ENCODE results near the gene BOD1L2.

Gene BOD1L2

DNA sequence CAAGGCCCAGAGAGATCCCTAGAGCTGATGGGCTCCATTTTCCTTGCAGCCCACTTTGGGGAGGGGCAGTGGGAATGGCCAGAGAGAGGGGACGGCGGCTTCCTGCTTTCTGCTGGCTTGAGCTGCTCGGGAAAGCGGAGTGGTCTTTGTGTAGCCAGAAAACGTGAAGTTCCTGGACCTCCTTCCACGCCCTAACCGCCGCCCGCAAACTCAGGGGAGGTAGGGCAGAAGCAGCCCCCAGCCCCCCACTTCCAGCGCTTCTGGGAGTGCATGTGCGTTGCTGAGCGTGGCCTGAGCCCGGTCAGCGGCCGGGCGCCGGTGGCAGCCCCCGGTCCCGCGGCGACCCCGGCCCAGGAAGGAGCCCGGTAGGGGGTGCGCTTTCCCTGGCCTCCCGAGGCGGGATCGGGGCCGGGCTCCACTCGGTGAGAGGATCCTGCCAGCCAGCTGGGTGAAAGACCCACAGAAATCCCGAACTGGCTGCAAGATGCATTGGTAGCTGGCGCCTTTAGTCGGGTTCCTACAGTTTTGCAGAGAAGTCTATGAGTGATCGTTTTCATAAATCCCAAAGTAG lies 25.3 kb upstream of the BOD1L2 start:
- TF ChIP-seq, protein P1, sequence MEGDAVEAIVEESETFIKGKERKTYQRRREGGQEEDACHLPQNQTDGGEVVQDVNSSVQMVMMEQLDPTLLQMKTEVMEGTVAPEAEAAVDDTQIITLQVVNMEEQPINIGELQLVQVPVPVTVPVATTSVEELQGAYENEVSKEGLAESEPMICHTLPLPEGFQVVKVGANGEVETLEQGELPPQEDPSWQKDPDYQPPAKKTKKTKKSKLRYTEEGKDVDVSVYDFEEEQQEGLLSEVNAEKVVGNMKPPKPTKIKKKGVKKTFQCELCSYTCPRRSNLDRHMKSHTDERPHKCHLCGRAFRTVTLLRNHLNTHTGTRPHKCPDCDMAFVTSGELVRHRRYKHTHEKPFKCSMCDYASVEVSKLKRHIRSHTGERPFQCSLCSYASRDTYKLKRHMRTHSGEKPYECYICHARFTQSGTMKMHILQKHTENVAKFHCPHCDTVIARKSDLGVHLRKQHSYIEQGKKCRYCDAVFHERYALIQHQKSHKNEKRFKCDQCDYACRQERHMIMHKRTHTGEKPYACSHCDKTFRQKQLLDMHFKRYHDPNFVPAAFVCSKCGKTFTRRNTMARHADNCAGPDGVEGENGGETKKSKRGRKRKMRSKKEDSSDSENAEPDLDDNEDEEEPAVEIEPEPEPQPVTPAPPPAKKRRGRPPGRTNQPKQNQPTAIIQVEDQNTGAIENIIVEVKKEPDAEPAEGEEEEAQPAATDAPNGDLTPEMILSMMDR (IDR thresholded peaks at IDR 0.05; ENCODE audit: insufficient read depth, low read length, missing control alignments) = no peak
- ChIA-PET CTCF (interaction anchor here (1.6 kb wide), 1 partner anchor 14 kb away, joined by 5 read pairs; no protein-coding TSS in a partner anchor), POLR2A (no interaction called here)
- no peak for DNase-seq (ENCODE audit: low read depth, low spot score)
- no peak overlapping the region for H3K4me3 ChIP-seq (ENCODE audit: low read depth, low read length)

DNA sequence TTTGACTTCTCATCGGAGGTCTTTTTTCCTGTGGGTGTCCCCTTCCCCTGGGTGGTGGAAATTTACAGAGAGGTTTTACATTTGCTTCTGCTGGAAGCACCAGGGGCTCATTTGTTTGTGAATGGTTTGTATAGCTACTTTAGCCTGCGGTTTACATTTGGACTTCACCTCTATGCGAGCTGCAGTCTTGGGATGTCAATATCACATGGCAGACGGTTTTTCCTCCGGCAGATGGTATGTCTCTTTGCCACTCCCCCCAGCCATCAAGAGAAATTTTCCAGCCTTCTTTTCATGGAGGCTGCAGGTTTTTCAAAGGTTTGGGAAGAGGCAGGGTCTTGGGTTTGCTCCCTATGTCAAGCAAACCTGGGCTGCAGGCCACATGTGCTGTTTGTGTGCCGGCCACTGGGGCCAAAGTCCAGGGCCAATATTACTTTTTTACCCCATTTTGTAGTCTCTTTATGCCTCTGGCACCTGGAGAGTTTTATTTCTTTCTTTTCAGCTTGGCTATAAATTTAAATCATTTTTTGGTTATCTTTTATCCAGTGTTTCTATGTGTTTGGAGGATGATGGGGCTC lies 23.9 kb upstream of the BOD1L2 start:
- CTCF ChIA-PET = no interaction called here
- TF ChIP-seq, protein P1 (IDR thresholded peaks at IDR 0.05; ENCODE audit: insufficient read depth, low read length, missing control alignments) = no peak

DNA sequence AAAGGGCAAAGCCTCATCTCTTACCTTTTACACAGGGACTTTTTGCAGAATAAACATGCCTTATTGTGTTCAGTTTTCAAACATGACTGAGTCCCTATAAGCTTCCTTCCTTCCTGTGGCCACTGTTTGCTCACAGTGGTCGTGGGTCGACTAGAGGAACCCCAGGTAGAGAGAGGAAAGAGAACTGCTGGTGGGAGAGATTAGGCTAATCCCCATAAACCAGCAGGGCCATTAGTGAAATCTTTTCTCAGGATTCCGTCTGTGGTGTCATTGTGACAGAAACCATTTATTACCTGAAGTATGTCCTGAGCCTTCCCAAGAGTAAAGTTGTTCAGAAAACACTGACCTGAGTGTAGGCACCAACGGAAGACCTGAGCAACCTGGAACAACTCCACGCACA lies 21.3 kb upstream of the BOD1L2 start:
- ChIA-PET POLR2A (no interaction called here), CTCF (interaction anchor here (0.6 kb wide), 1 partner anchor 257 kb away, joined by 3 read pairs; no protein-coding TSS in a partner anchor)
- no peak for DNase-seq (ENCODE audit: low read depth, low spot score)
- TF ChIP-seq, protein P1 (IDR thresholded peaks at IDR 0.05; ENCODE audit: insufficient read depth, low read length, missing control alignments) = no peak
- H3K4me3 ChIP-seq (ENCODE audit: low read depth, low read length) = no peak overlapping the region

More for the DNA sequence above, 23.9 kb upstream of the BOD1L2 start:
- no peak overlapping the region for H3K4me3 ChIP-seq (ENCODE audit: low read depth, low read length)
- POLR2A ChIA-PET = no interaction called here
- no peak for DNase-seq (ENCODE audit: low read depth, low spot score)

DNA sequence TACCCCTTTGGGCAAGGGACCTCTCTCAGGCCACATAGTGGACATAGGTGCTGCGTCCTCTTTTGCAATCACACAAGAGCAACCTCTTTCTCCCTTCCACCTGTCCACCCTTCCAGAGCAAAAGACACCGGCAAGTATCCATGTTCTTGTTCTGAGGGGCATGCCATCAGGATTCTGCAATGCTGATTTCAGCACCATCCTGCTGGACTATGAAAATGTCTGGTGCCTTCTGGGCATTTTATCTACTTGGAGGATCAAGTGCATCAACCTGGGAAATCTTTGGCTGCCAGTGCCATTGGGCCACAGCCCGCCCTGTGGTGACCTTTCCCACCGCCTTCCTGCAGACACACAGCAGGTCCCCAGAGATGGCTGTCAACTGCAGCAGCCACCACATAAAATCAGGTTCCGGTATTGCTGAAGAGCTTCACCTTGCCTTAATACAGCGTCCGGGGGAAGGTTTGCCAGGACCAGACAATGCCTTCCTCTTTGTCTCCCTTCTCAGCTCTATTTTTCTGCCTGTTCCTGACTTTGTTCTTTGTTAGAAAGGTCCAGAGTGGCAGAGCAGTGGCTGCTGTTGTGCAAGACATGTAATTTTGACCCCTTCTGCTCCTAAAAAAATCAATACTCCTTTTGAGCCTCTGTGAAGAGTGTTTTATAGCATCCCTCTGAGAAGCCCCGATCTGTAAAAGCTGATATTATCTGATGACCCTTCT lies 18.5 kb upstream of the BOD1L2 start:
- ChIA-PET CTCF (no interaction called here), POLR2A (no interaction called here)
- TF ChIP-seq, protein P1 (IDR thresholded peaks at IDR 0.05; ENCODE audit: insufficient read depth, low read length, missing control alignments) = no peak
- DNase-seq (ENCODE audit: low read depth, low spot score) = no peak
- no peak overlapping the region for H3K4me3 ChIP-seq (ENCODE audit: low read depth, low read length)

DNA sequence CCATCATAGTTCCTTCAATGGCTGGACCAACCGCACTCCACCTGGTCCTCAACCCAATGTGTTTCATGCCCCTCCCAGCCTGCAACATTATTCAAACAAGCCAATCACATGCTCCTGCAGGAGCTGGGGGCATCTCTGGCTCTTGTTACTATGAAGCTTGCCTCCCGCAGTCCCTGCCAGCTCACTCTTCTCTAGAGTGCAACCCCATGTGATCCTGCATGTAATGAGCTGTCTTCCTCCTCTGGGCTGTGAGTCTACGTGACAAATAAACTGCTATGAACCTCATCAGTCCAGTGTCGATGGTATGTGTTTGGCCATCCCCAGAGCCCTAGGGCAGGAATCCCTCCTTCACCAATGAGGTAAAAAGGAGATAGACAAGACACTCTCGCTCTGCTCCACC lies 15.8 kb upstream of the BOD1L2 start:
- H3K4me3 ChIP-seq (ENCODE audit: low read depth, low read length) = no peak overlapping the region
- TF ChIP-seq, protein P1 (IDR thresholded peaks at IDR 0.05; ENCODE audit: insufficient read depth, low read length, missing control alignments) = no peak
- POLR2A ChIA-PET = interaction anchor here (0.6 kb wide), 1 partner anchor 262 kb away, joined by 3 read pairs; no protein-coding TSS in a partner anchor
- CTCF ChIA-PET = no interaction called here
- no peak for DNase-seq (ENCODE audit: low read depth, low spot score)

DNA sequence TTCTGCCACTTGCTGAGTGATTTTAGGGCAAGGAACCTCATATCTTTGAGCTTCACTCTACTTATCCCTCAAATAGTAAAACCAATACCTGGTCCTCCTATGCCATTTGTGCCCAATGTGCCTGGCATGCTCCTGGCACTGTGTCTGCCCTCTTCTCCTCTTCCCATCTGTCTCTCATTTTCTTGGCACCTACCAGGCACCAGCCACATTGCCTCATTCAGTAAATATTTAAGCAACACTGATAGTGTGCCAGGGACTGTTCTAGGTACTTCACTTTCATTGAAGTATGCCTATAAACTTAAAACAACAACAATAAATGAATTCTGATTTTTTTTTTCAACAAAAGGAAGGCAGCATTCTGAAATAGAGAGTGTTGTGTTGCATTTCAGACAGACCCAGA lies 15.1 kb upstream of the BOD1L2 start:
- DNase-seq (ENCODE audit: low read depth, low spot score) = no peak
- TF ChIP-seq, protein P1 (IDR thresholded peaks at IDR 0.05; ENCODE audit: insufficient read depth, low read length, missing control alignments) = no peak
- ChIA-PET CTCF (no interaction called here), POLR2A (no interaction called here)
- no peak overlapping the region for H3K4me3 ChIP-seq (ENCODE audit: low read depth, low read length)

All from AG04449 (cell line).